Gastroesophageal sphincter (tissue), 4 donors: ENCODE results near the gene DAPK1. TPM values are rescaled to one million over a fixed set of nuclear protein-coding genes. Genes with fewer than 3 reads are reported as not detected.

ENCODE experiments used
- ATAC-seq: fragments of 150-250 bp; one replicate; pipeline ENCODE4 v1.9.1; 2016; ENCODE audit warnings: mild to moderate bottlenecking, moderate library complexity
- H3K27ac ChIP-seq, 4 donors: fragments of 200-600 bp; sonication (generic) in 3 of 4; 1 replicate in 3 of 4; 2 replicates in 1 of 4; pipeline ENCODE4 v1.5.1; 2016 to 2019
- H3K27me3 ChIP-seq: fragments of 200-600 bp; sonication (generic); one replicate; pipeline ENCODE4 v1.5.1; 2019
- H3K36me3 ChIP-seq, 2 donors: fragments of 200-600 bp; sonication (generic); one replicate each; pipeline ENCODE4 v1.5.1; 2019; ENCODE audit warnings: control low read depth in 1 of 2
- H3K4me1 ChIP-seq, 3 donors: fragments of 200-600 bp; sonication (generic); 1 replicate in 2 of 3; 2 replicates in 1 of 3; pipeline ENCODE4 v1.5.1; 2016 to 2019; ENCODE audit warnings: control low read depth in 2 of 3
- H3K4me3 ChIP-seq, 2 donors: fragments of 200-600 bp; sonication (generic); one replicate each; pipeline ENCODE4 v1.5.1; 2019; ENCODE audit warnings: mild to moderate bottlenecking in 1 of 2, moderate library complexity in 1 of 2
- H3K9me3 ChIP-seq, 3 donors: fragments of 200-600 bp; sonication (generic); one replicate each; pipeline ENCODE4 v1.5.1; 2017 to 2019; ENCODE audit warnings: control low read depth in 2 of 3
- EP300 ChIP-seq: sonication (generic); formaldehyde crosslinking; IDR thresholded peaks from one replicate; pipeline ENCODE4 v1.6.1; 2017; ENCODE audit warnings: antibody characterized with exemption, mild to moderate bottlenecking
- POLR2A ChIP-seq, 2 donors: fragments of 450-650 bp; IDR thresholded peaks; one replicate each; pipeline ENCODE4 v1.6.1; 2017; ENCODE audit warnings: antibody characterized with exemption in 2 of 2, mild to moderate bottlenecking in 2 of 2, moderate library complexity in 1 of 2
- POLR2AphosphoS5 ChIP-seq: sonication (generic); formaldehyde crosslinking; IDR thresholded peaks from one replicate; pipeline ENCODE4 v1.6.1; 2017; ENCODE audit warnings: antibody characterized with exemption
- WGBS, 2 donors: methylation state at CpG; one replicate each; pipeline ENCODE4 v1.1.5; 2018; ENCODE audit warnings: low coverage in 1 of 2; 5-methylcytosine and 5-hydroxymethylcytosine counted together
- total RNA-seq, 4 donors: library from RNA; depleted of rRNA; stranded (reverse); fragments of >200 nt; gene quantifications; one replicate each; pipeline ENCODE4 v1.1.0, GENCODE V29; 2016
- TF ChIP-seq, protein P1 (sequence below), 4 experiments: fragments of 200-600 bp in 2 of 4; fragments of 450-650 bp in 2 of 4; sonication (generic) in 1 of 4; IDR thresholded peaks; one replicate each; pipeline ENCODE4 v1.5.1; 2017 to 2019; ENCODE audit warnings: antibody characterized with exemption in 4 of 4, mild to moderate bottlenecking in 2 of 4, moderate library complexity in 2 of 4

Gene DAPK1
- total RNA-seq, 4 donors from 2014 or later, result 52.3 to 119 (median 75.3) TPM

DNA sequence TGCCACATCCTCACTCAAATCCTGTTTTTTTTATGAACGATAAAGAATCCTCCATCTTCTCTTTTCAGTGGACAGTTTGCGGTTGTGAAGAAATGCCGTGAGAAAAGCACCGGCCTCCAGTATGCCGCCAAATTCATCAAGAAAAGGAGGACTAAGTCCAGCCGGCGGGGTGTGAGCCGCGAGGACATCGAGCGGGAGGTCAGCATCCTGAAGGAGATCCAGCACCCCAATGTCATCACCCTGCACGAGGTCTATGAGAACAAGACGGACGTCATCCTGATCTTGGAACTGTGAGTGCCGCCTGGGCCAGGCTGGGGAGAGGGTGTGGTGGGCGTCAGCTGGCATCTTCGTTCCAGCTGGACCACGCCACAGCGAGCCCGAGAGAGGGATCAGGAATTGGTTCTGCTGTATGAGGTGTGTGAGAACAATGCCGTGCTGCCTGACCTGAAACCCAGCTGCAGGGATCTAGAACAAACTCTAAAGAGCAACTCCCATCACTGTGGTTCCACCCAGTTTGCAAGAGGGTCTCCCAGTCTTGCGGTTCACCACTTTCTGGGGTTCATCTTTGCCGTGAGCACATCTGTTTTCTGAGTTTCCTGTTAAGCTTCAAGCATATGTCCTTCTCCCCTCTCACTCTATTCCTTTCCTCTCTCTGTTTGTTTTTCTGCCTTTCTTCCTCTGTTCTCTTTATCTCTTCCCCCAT is 107.4 kb downstream of the DAPK1 start:
- ATAC-seq, result no peak
- Histone ChIP-seq H3K27ac (peak overlapping the region in 2 of 4 donors; percentile 31 to 71), H3K4me3 (no peak overlapping the region), H3K36me3 (peaks cover 0 to 29% of the 10 kb centered on the region in 2 donors), H3K4me1 (peaks cover 12 to 90% (median 18%) of the 10 kb centered on the region in 3 donors), H3K27me3 (no peaks in the 10 kb centered on the region), H3K9me3 (no peaks in the 10 kb centered on the region)
- 84 to 87% methylated on average over 8 to 15 of the region's 23 CpGs for WGBS, 2 donors
- TF ChIP-seq POLR2AphosphoS5, result no peak
- TF ChIP-seq POLR2A (IDR thresholded peaks at IDR 0.05), result no peak
- TF ChIP-seq, protein P1, sequence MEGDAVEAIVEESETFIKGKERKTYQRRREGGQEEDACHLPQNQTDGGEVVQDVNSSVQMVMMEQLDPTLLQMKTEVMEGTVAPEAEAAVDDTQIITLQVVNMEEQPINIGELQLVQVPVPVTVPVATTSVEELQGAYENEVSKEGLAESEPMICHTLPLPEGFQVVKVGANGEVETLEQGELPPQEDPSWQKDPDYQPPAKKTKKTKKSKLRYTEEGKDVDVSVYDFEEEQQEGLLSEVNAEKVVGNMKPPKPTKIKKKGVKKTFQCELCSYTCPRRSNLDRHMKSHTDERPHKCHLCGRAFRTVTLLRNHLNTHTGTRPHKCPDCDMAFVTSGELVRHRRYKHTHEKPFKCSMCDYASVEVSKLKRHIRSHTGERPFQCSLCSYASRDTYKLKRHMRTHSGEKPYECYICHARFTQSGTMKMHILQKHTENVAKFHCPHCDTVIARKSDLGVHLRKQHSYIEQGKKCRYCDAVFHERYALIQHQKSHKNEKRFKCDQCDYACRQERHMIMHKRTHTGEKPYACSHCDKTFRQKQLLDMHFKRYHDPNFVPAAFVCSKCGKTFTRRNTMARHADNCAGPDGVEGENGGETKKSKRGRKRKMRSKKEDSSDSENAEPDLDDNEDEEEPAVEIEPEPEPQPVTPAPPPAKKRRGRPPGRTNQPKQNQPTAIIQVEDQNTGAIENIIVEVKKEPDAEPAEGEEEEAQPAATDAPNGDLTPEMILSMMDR (IDR thresholded peaks at IDR 0.05), result no peak
- TF ChIP-seq EP300, result no peak

DNA sequence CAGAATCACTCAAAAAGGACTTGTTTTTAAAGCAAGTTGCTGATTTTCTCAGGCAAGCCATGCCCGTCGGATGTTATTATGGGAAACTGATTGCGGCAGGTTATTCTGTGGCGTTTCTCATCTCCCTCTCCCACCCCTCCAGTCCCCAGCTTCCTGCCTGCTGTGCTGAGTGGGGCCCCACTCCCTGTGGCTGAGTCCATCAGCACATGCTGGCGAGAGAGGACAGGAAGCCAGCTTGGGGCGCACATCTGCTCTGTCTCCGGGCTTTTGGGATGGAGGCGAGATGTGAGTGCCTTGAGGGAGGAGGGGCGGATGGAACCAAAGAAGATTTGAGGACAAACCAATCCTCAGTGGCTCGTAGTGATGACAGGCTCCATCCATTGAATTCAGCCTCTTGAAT is 108.0 kb downstream of the DAPK1 start:
- Histone ChIP-seq H3K9me3 (no peaks in the 10 kb centered on the region), H3K27me3 (no peaks in the 10 kb centered on the region), H3K36me3 (peaks cover 0 to 29% of the 10 kb centered on the region in 2 donors), H3K27ac (peak overlapping the region in 3 of 4 donors; percentile 67 to 78 (median 71)), H3K4me1 (peaks cover 6 to 90% (median 13%) of the 10 kb centered on the region in 3 donors), H3K4me3 (no peak overlapping the region)
- WGBS, 2 donors, result 75 to 81% methylated on average over 4 to 5 of the region's 10 CpGs
- ATAC-seq, result no peak
- TF ChIP-seq POLR2AphosphoS5 (no peak), EP300 (no peak), POLR2A (IDR thresholded peaks at IDR 0.05) (no peak)
- TF ChIP-seq, protein P1 (IDR thresholded peaks at IDR 0.05), result no peak

DNA sequence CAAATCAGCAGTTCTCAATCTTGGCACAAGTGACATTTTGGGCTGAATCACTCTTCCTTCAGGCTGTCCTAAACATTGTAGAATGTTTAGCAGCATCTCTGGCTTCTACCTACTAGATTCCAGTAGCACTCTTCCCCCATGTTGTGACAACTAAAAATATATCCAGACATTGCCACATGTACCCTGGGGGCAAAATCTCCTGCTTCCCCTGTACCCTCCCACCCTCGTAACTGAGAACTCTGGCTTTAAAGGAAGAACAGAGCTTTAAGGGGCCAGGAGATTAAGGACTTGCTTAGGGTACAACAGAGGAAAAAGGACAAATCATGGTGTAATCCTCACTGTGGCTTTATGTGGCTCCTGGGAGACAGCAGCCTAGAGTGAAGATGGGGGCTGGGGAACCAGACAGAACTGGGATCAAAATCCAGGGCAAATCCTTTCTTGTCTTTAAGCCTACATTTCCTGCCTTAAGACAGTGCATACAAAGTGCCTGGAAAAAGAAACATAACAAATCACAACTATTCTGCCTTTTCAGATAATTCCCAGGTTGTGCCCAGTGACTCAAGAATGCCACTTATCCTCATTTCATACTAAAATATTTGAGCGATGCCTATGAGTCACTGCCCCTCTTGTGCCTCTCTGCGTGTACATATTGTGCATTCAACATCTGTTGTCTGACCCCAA is 109.3 kb downstream of the DAPK1 start:
- TF ChIP-seq POLR2AphosphoS5, result no peak
- TF ChIP-seq POLR2A (IDR thresholded peaks at IDR 0.05), result no peak

DNA sequence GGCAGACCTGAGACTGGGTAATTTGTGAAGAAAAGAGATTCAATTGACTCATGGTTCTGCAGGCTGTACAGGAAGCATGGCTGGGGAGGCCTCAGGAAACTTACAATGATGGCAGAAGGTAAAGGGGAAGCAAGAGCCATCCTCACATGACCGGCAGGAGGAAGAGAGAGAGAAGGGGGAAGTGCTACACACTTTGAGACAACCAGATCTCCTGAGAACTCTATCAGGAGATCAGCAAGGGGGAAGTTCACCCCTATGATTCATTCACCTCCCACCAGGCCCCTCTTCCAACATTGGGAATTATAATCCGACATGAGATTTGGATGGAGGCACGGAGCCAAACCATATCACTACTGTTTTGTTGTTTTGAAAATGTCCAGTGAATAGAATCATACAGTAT is 110.2 kb downstream of the DAPK1 start:
- H3K4me1 ChIP-seq, result peaks cover 6 to 90% (median 7%) of the 10 kb centered on the region in 3 donors
- no peaks in the 10 kb centered on the region for H3K27me3 ChIP-seq
- H3K27ac ChIP-seq, result peak overlapping the region in 3 of 4 donors; percentile 67 to 78 (median 71)
- no peak for ATAC-seq
- no peak for TF ChIP-seq POLR2A (IDR thresholded peaks at IDR 0.05)
- TF ChIP-seq, protein P1 (IDR thresholded peaks at IDR 0.05), result no peak
- TF ChIP-seq EP300, result no peak
- no peak for TF ChIP-seq POLR2AphosphoS5
- H3K36me3 ChIP-seq, result peaks cover 0 to 29% of the 10 kb centered on the region in 2 donors
- no peaks in the 10 kb centered on the region for H3K9me3 ChIP-seq
- 59 to 76% methylated on average over 2 to 3 of the region's 3 CpGs for WGBS, 2 donors
- no peak overlapping the region for H3K4me3 ChIP-seq

More for the DNA sequence above, 109.3 kb downstream of the DAPK1 start:
- H3K4me3 ChIP-seq, result no peak overlapping the region
- no peaks in the 10 kb centered on the region for H3K9me3 ChIP-seq
- WGBS, 2 donors, result 44 to 52% methylated on average over 2 to 3 of the region's 3 CpGs
- H3K27me3 ChIP-seq, result no peaks in the 10 kb centered on the region
- peak overlapping the region; percentile 52 to 78 (median 69) for H3K27ac ChIP-seq
- peak; percentile 21 for ATAC-seq
- peaks cover 0 to 29% of the 10 kb centered on the region in 2 donors for H3K36me3 ChIP-seq
- H3K4me1 ChIP-seq, result peaks cover 6 to 90% (median 7%) of the 10 kb centered on the region in 3 donors

DNA sequence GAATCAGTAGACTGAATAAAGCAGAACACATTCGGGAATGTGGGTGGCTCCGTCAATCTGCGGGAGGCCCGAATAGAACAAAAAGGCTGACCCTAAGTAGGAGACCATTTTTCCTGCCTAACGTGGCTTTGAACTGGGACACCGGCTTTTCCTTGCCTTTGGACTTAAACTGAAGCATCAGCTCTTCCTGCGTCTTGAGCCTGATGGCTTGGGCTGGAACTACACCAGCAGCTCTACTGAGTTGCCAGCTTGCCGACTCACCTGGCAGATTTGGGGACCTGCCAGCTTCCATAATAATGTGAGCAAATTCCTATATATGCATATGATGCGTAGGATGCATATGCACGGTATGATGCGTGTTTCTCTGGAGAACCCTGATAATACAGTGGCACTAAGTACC is 111.3 kb downstream of the DAPK1 start:
- peaks cover 6 to 90% (median 12%) of the 10 kb centered on the region in 3 donors for H3K4me1 ChIP-seq

More for the DNA sequence above, 111.3 kb downstream of the DAPK1 start:
- no peak for ATAC-seq
- TF ChIP-seq POLR2AphosphoS5 (no peak), POLR2A (IDR thresholded peaks at IDR 0.05) (no peak), EP300 (no peak)
- TF ChIP-seq, protein P1 (IDR thresholded peaks at IDR 0.05), result no peak
- Histone ChIP-seq H3K4me3 (no peak overlapping the region), H3K27me3 (no peaks in the 10 kb centered on the region), H3K27ac (peak overlapping the region in 3 of 4 donors; percentile 21 to 71 (median 29)), H3K9me3 (no peaks in the 10 kb centered on the region), H3K36me3 (peaks cover 0 to 29% of the 10 kb centered on the region in 2 donors)
- 88 to 97% methylated on average over 8 to 11 of the region's 11 CpGs for WGBS, 2 donors
